Measurements from ENCODE around the gene EPHA10. TPM values are rescaled to one million over a fixed set of nuclear protein-coding genes. Genes with fewer than 3 reads are reported as not detected.
A peak's percentile ranks its signal among the peaks of the same experiment; 100 is the strongest.

EPHA10 gene
- total RNA-seq, 3 donors from 2014 or later: 0.73 to 2.6 TPM; not detected in 1

DNA sequence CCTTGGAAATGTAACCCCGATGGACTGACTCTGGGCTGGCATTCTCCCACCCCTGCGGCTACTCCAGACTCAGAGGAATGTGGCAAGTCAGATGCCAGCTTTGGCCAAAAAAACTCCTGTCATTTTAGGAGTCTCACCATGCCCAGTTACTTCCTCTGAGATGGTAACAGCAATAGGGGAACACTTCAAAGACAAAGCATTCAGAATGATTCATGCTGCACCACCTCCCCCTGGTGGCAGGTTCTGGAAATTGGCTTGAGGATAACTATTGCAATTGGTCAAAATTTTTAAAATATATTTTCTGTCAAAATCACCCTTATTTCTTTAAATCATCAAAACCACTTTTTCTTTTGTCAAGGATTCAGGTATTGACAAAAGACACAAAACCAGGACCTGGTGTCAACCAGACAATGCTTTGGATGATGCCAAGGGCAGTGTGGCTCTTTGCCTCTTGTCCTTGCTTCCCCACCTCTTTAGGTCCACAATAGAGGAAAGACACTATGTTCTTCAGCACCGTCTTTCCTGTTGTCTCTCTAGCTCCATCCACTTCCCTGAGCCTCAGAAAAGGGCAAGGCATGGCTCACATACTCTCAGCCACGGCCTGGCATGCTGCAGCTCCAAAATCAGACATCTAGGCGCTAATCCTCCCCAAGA lies 82.5 kb downstream of the EPHA10 start:
- Histone ChIP-seq H3K4me1 (no peaks in the 10 kb centered on the region), H3K4me3 (no peak overlapping the region), H3K27me3 (no peaks in the 10 kb centered on the region), H3K27ac (no peak overlapping the region), H3K9me3 (no peaks in the 10 kb centered on the region), H3K36me3 (no peaks in the 10 kb centered on the region)
- peak in 1 of 3 donors; percentile 23 for TF ChIP-seq POLR2AphosphoS5 (IDR thresholded peaks at IDR 0.05)
- TF ChIP-seq POLR2A (IDR thresholded peaks at IDR 0.05): no peak
- TF ChIP-seq, protein P1, sequence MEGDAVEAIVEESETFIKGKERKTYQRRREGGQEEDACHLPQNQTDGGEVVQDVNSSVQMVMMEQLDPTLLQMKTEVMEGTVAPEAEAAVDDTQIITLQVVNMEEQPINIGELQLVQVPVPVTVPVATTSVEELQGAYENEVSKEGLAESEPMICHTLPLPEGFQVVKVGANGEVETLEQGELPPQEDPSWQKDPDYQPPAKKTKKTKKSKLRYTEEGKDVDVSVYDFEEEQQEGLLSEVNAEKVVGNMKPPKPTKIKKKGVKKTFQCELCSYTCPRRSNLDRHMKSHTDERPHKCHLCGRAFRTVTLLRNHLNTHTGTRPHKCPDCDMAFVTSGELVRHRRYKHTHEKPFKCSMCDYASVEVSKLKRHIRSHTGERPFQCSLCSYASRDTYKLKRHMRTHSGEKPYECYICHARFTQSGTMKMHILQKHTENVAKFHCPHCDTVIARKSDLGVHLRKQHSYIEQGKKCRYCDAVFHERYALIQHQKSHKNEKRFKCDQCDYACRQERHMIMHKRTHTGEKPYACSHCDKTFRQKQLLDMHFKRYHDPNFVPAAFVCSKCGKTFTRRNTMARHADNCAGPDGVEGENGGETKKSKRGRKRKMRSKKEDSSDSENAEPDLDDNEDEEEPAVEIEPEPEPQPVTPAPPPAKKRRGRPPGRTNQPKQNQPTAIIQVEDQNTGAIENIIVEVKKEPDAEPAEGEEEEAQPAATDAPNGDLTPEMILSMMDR (IDR thresholded peaks at IDR 0.05): peak; percentile 88 to 94 (median 93)
- DNase-seq (ENCODE audit: low spot score in 2 of 2): peak; percentile 59 to 67
- intact Hi-C loops (cut with DNase I; ENCODE audit: low total_unique reads): loop anchor here (10.0 kb wide), 1 partner anchor 228 kb away; no protein-coding TSS in a partner anchor

DNA sequence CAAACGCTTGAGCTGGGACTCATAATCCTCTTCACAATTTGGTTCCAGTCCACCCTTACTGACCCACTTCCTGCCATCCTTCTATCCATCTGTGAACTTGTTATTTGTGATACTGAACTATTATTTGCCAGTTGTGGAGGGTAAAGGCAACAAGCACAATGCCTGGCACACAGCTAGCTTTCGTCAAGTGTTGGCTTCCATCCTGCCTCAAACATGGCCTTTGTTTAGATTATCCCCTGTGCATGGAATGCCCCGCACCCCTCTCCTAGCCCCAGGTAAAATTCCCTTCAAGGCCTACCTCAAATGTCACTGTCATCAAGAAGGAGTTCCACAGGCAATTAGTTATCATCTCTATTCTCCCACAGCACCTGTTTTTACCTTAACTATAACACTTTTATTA lies 84.0 kb downstream of the EPHA10 start:
- TF ChIP-seq, protein P1 (IDR thresholded peaks at IDR 0.05): no peak
- TF ChIP-seq POLR2AphosphoS5 (IDR thresholded peaks at IDR 0.05) (no peak), POLR2A (IDR thresholded peaks at IDR 0.05) (no peak)
- Histone ChIP-seq H3K27me3 (no peaks in the 10 kb centered on the region), H3K4me1 (no peaks in the 10 kb centered on the region), H3K27ac (no peak overlapping the region), H3K9me3 (no peaks in the 10 kb centered on the region), H3K4me3 (no peak overlapping the region), H3K36me3 (no peaks in the 10 kb centered on the region)
- DNase-seq (ENCODE audit: low spot score in 2 of 2): no peak
- intact Hi-C loops (cut with DNase I; ENCODE audit: low total_unique reads): loop anchor here (10.0 kb wide), 1 partner anchor 226 kb away; no protein-coding TSS in a partner anchor

DNA sequence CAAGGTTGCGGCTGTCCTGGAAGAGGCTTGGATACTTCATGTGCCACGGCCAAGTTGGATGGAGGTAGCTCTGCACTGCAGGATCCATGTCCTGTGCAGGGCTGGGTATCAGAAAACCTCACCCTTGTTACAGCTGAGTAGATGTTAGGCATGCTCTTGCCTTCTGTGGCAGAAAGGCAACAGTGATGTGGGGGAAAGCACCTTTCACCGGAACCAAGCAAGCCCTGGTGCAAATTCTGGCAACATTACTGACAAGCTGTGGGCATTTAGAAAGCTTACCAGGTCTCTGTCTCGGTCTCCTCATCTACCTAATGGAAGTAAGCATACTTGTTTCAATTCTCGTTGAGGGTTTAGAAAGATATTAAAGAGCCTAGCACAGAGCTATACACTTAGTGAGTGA lies 87.1 kb downstream of the EPHA10 start:
- no peaks in the 10 kb centered on the region for H3K9me3 ChIP-seq
- intact Hi-C loops (cut with DNase I; ENCODE audit: low total_unique reads): loop anchor here (5.0 kb wide), 1 partner anchor 556 kb away; no protein-coding TSS in a partner anchor
- no peaks in the 10 kb centered on the region for H3K4me1 ChIP-seq
- TF ChIP-seq, protein P1 (IDR thresholded peaks at IDR 0.05): no peak
- TF ChIP-seq POLR2A (IDR thresholded peaks at IDR 0.05) (no peak), POLR2AphosphoS5 (IDR thresholded peaks at IDR 0.05) (no peak)
- no peak for DNase-seq (ENCODE audit: low spot score in 2 of 2)
- H3K4me3 ChIP-seq: no peak overlapping the region
- no peaks in the 10 kb centered on the region for H3K36me3 ChIP-seq
- no peaks in the 10 kb centered on the region for H3K27me3 ChIP-seq
- no peak overlapping the region for H3K27ac ChIP-seq

DNA sequence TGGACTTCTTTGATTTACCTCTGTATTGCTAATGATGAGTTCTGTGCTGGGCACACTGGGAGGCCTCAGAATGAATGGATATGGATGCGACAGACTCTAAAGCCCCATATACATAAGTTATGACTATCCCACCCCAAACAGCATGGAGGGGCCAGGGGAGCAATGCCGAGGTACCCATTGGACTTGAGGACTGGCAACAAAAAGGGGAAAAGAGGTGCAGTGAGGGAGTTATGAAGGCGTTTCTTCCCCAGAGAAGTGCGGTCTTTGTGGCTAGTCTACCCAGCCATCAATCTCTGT lies 87.8 kb downstream of the EPHA10 start:
- H3K9me3 ChIP-seq: no peaks in the 10 kb centered on the region
- DNase-seq (ENCODE audit: low spot score in 2 of 2): no peak
- no peaks in the 10 kb centered on the region for H3K4me1 ChIP-seq
- TF ChIP-seq POLR2AphosphoS5 (IDR thresholded peaks at IDR 0.05): no peak
- TF ChIP-seq POLR2A (IDR thresholded peaks at IDR 0.05): no peak
- TF ChIP-seq, protein P1 (IDR thresholded peaks at IDR 0.05): no peak
- H3K4me3 ChIP-seq: no peak overlapping the region
- H3K27me3 ChIP-seq: no peaks in the 10 kb centered on the region
- H3K27ac ChIP-seq: no peak overlapping the region
- H3K36me3 ChIP-seq: no peaks in the 10 kb centered on the region
- intact Hi-C loops (cut with DNase I; ENCODE audit: low total_unique reads): loop anchor here (5.0 kb wide), 1 partner anchor 555 kb away; no protein-coding TSS in a partner anchor

DNA sequence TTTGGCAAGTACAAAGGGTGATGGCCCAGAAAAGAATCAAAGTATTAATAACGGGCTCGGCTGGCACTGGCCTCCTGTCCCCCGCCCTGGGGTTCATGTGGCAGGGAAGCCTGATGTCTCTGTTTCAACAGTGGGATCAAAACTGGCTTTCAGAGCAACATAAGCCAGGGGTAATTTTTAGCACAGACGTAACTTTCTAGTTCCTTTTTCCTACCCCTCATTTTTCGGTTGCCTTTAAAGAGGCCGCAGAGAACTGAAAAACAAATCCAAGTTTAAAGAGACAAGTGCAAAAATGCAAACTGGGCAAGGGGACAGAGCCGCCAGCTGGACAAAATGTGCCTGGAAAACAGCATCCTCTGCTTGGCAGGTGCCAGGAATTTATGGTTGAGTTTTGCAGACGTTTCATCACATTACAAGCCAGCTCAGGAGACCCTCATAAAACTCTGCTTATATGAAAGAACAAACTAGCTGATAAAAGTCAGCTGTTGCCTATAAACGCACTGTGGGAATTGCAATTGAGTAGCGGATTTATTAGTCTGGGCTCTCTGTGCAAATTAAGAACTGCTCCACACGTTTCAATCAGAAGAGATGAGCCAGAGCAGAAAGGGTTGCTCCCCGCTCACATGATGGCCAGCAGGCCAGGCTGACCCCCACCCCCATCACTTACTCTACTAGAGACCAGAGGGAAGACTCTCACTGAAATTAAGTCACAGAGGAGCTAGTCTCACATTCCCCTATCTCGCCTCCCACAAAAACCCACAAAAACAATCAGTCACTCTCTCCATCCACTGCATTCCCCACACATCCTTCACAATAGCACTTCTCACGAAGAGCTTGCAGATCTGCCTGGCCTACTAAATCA lies 88.4 kb downstream of the EPHA10 start:
- intact Hi-C loops (cut with DNase I; ENCODE audit: low total_unique reads): loop anchor here (5.0 kb wide), 1 partner anchor 554 kb away; no protein-coding TSS in a partner anchor
- H3K9me3 ChIP-seq: no peaks in the 10 kb centered on the region
- H3K27me3 ChIP-seq: no peaks in the 10 kb centered on the region
- no peak for DNase-seq (ENCODE audit: low spot score in 2 of 2)
- peak overlapping the region; percentile 16 to 58 for H3K27ac ChIP-seq
- H3K4me3 ChIP-seq: no peak overlapping the region
- H3K4me1 ChIP-seq: no peaks in the 10 kb centered on the region
- no peaks in the 10 kb centered on the region for H3K36me3 ChIP-seq
- TF ChIP-seq POLR2A (IDR thresholded peaks at IDR 0.05): no peak
- TF ChIP-seq, protein P1 (IDR thresholded peaks at IDR 0.05): no peak
- no peak for TF ChIP-seq POLR2AphosphoS5 (IDR thresholded peaks at IDR 0.05)
